GM12878 (cell line): Measurements from ENCODE around the gene WASHC2C. TPM values are rescaled to one million over a fixed set of nuclear protein-coding genes. Genes with fewer than 3 reads are reported as not detected.
"Not testable (repeated sequence)": the region's sequence is repeated elsewhere in the genome, so short reads cannot be mapped to it uniquely, and the experiment has no call there.

Experiments used
- ATAC-seq: fragments of 200-7000 bp; cut with Tn5 transposase; 3 replicates; pipeline ENCODE4 v1.9.1; 2020; ENCODE audit warnings: mild to moderate bottlenecking, moderate library complexity
- BruUV-seq: library from RNA; stranded (reverse); fragments of 400-500 nt; replicated peaks from 2 replicates; lab custom pipeline; 2021; lab: Mats Ljungman, UMichigan
- CTCF ChIA-PET: fragments of 300-600 bp; sonication (Branson Sonifier 250); formaldehyde crosslinking; extraction: SDS; loops from one replicate; lab custom pipeline; 2021; ENCODE audit warnings: inconsistent platforms; lab: Yijun Ruan, JAX
- POLR2A ChIA-PET: fragments of 350-600 bp; formaldehyde crosslinking; extraction: SDS; loops from one replicate; lab custom pipeline; 2021; ENCODE audit warnings: inconsistent platforms; lab: Charles Lee
- RAD21 ChIA-PET: fragments of 300-600 bp; sonication (Branson Sonifier 250); formaldehyde crosslinking; loops from one replicate; lab custom pipeline; 2023; ENCODE audit warnings: antibody characterized with exemption; ENCODE audit not compliant: unreplicated experiment; lab: Charles Lee
- SMC1A ChIA-PET: fragments of 300-600 bp; sonication (Branson Sonifier 250); formaldehyde crosslinking; loops from one replicate; lab custom pipeline; 2023; ENCODE audit not compliant: unreplicated experiment, uncharacterized antibody; lab: Charles Lee
- DNase-seq: peaks from one replicate; pipeline ENCODE4 v3.0.0-alpha.2; 2011; ENCODE audit warnings: low read depth, low spot score
- FAIRE-seq: peaks from 3 replicates; lab custom pipeline; 2011; peaks lifted over from hg19 to GRCh38; lab: Jason Lieb, UNC
- H2AFZ ChIP-seq: 2 replicates; pipeline ENCODE4 v1.6.0; 2011; ENCODE audit warnings: low read depth, low read length, control low read depth; ENCODE audit not compliant: control insufficient read depth
- H3K27ac ChIP-seq: 2 replicates; pipeline ENCODE4 v1.5.1; 2011; ENCODE audit warnings: control low read depth; ENCODE audit not compliant: control insufficient read depth, insufficient read depth
- H3K27me3 ChIP-seq, 2 experiments: replicated peaks in 1 of 2; 2 replicates each; pipeline versions ENCODE4 v1.6.0 to v1.6.1; 2011; ENCODE audit warnings: low read length in 1 of 2; ENCODE audit not compliant: control insufficient read depth in 2 of 2, insufficient read depth in 2 of 2
- H3K36me3 ChIP-seq, 2 experiments: 2 replicates each; pipeline ENCODE4 v1.5.1; 2011; ENCODE audit warnings: low read length in 1 of 2; ENCODE audit not compliant: control insufficient read depth in 2 of 2, insufficient read depth in 2 of 2
- H3K4me1 ChIP-seq: 2 replicates; pipeline ENCODE4 v1.6.1; 2011; ENCODE audit warnings: mild to moderate bottlenecking, low read length, moderate library complexity, mixed read lengths; ENCODE audit not compliant: control insufficient read depth, insufficient read depth
- H3K4me2 ChIP-seq: 2 replicates; pipeline ENCODE4 v1.6.0; 2011; ENCODE audit warnings: control low read depth; ENCODE audit not compliant: control insufficient read depth, insufficient read depth
- H3K4me3 ChIP-seq: fragments of 200-600 bp; sonication (generic); 2 replicates; pipeline ENCODE4 v1.5.1; 2016
- H3K79me2 ChIP-seq: 2 replicates; pipeline ENCODE4 v1.6.0; 2011; ENCODE audit warnings: low read length; ENCODE audit not compliant: control insufficient read depth, insufficient read depth
- H3K9ac ChIP-seq: 2 replicates; pipeline ENCODE4 v1.8.0; 2011; ENCODE audit warnings: low read length, control low read depth, mixed read lengths; ENCODE audit not compliant: control insufficient read depth, insufficient read depth
- H3K9me3 ChIP-seq: replicated peaks from 3 replicates; pipeline ENCODE4 v1.5.1; 2011; ENCODE audit warnings: mild to moderate bottlenecking, low read length; ENCODE audit not compliant: control insufficient read depth, insufficient read depth
- H4K20me1 ChIP-seq: 2 replicates; pipeline ENCODE4 v1.6.0; 2011; ENCODE audit not compliant: control insufficient read depth, insufficient read depth
- WGBS: methylation state at CpG from one replicate; pipeline ENCODE4 v1.1.6; 2016; ENCODE audit warnings: low lambda C conversion rate; ENCODE audit not compliant: insufficient replicate concordance, insufficient coverage; ENCODE audit errors: missing lambda C conversion rate; 5-methylcytosine and 5-hydroxymethylcytosine counted together
- in situ Hi-C: fragments of 300-500 bp; cut with MboI; formaldehyde crosslinking; loops from 9 replicates; pipeline ENCODE4 v1.14.3; 2018; ENCODE audit warnings: mixed read lengths
- intact Hi-C: fragments of 100-400 bp; cut with micrococcal nuclease; formaldehyde crosslinking; loops from one replicate; pipeline ENCODE4 v1.14.2; 2022; ENCODE audit not compliant: unreplicated experiment
- polyA plus RNA-seq, 11 experiments: library from polyadenylated mRNA; depleted of rRNA in 4 of 11; unstranded in 6 of 11; stranded (reverse) in 5 of 11; fragments of >200 nt; fragmentation: Nextera tagmentation in 4 of 11; fragmentation: Illumina TruSeq in 1 of 11; extraction: Ambion mirVana in 4 of 11; extraction: Trizol in 1 of 11; gene quantifications; 1 replicate in 1 of 11; 2 replicates in 10 of 11; pipeline versions ENCODE4 v1.2.1 to v1.2.3, GENCODE V29; 2011 to 2016; ENCODE audit warnings: inconsistent platforms in 2 of 11, missing spikeins in 2 of 11, low read depth in 1 of 11
- total RNA-seq, 4 experiments: library from RNA; depleted of rRNA in 3 of 4; stranded (reverse); fragments of >200 nt in 3 of 4; fragmentation: Illumina TruSeq in 1 of 4; extraction: Trizol in 1 of 4; gene quantifications; 2 replicates each; pipeline versions ENCODE4 v1.2.1 to v1.2.3, GENCODE V29; 2013 to 2021

Gene WASHC2C
- total and polyA plus RNA-seq, 10 of the 15 experiments (the other 5 are each of a cell fraction or from before 2014, with no cell fraction given): 3.3 to 30.6 (median 22.9) TPM

GRCh38 chr10:45756065-45756464, 29.0 kb downstream of the WASHC2C start:
- H3K9ac ChIP-seq, H4K20me1 ChIP-seq, DNase-seq, H3K79me2 ChIP-seq, BruUV-seq, SMC1A ChIA-PET, CTCF ChIA-PET, ATAC-seq, H3K4me1 ChIP-seq, H3K4me2 ChIP-seq, H3K4me3 ChIP-seq, H3K27ac ChIP-seq, H2AFZ ChIP-seq, intact Hi-C loops, in situ Hi-C loops, H3K9me3 ChIP-seq, FAIRE-seq, H3K36me3 ChIP-seq, H3K27me3 ChIP-seq, RAD21 ChIA-PET, POLR2A ChIA-PET: not testable (repeated sequence)
- WGBS: 100% methylated on average over 1 of the region's 3 CpGs

GRCh38 chr10:45757661-45758396, 30.8 kb downstream of the WASHC2C start:
- 93% methylated on average over 8 of the region's 8 CpGs for WGBS
- H3K4me2 ChIP-seq, CTCF ChIA-PET, in situ Hi-C loops, FAIRE-seq, H3K27me3 ChIP-seq, H3K4me3 ChIP-seq, H3K27ac ChIP-seq, H3K9ac ChIP-seq, H3K9me3 ChIP-seq, ATAC-seq, SMC1A ChIA-PET, H3K4me1 ChIP-seq, intact Hi-C loops, H4K20me1 ChIP-seq, RAD21 ChIA-PET, H3K79me2 ChIP-seq, POLR2A ChIA-PET, H2AFZ ChIP-seq, DNase-seq, H3K36me3 ChIP-seq: not testable (repeated sequence)
- BruUV-seq: TSS peak; percentile 42
